CD4-positive, alpha-beta T cell (primary cell): ENCODE measurements around the gene TRPM4. TPM values are rescaled to one million over a fixed set of nuclear protein-coding genes. Genes with fewer than 3 reads are reported as not detected.

Source experiments
- ATAC-seq: fragments of 200-7000 bp; cut with Tn5 transposase; one replicate; pipeline ENCODE4 v1.10.0; 2022; ENCODE audit warnings: mild to moderate bottlenecking; ENCODE audit not compliant: poor library complexity
- CTCF ChIA-PET: fragments of 350-600 bp; sonication (Branson Sonifier 250); formaldehyde crosslinking; loops from one replicate; lab custom pipeline; 2021; ENCODE audit warnings: antibody characterized with exemption, inconsistent platforms; lab: Charles Lee
- POLR2A ChIA-PET: fragments of 350-600 bp; sonication (Branson Sonifier 250); formaldehyde crosslinking; loops from one replicate; lab custom pipeline; 2021; ENCODE audit warnings: antibody characterized with exemption, inconsistent platforms; lab: Charles Lee
- DNase-seq, 14 experiments: peaks; one replicate each; pipeline ENCODE4 v3.0.0-alpha.2; 2013 to 2020; ENCODE audit warnings: mixed read lengths in 2 of 14
- H3K27ac ChIP-seq, 2 donors: one replicate each; pipeline versions ENCODE4 v1.5.1 to v1.7.0; 2013; ENCODE audit warnings: low read length in 2 of 2, low read depth in 1 of 2, mild to moderate bottlenecking in 1 of 2
- H3K27me3 ChIP-seq, 2 experiments: 1 replicate in 1 of 2; 2 replicates in 1 of 2; pipeline versions ENCODE4 v1.6.1 to v1.7.0; 2013; ENCODE audit warnings: low read length in 2 of 2, control low read depth in 1 of 2, mild to moderate bottlenecking in 1 of 2, moderate library complexity in 1 of 2; ENCODE audit not compliant: insufficient read depth in 2 of 2, control insufficient read depth in 1 of 2
- H3K36me3 ChIP-seq: one replicate; pipeline ENCODE4 v1.6.1; 2013; ENCODE audit warnings: low read length, control low read depth; ENCODE audit not compliant: insufficient read depth
- H3K4me1 ChIP-seq: one replicate; pipeline ENCODE4 v1.6.1; 2013; ENCODE audit warnings: low read length, control low read depth; ENCODE audit not compliant: insufficient read depth
- H3K4me3 ChIP-seq: one replicate; pipeline ENCODE4 v1.5.1; 2013; ENCODE audit warnings: mild to moderate bottlenecking, low read length, moderate library complexity
- H3K9me3 ChIP-seq, 2 experiments: 1 replicate in 1 of 2; 2 replicates in 1 of 2; pipeline versions ENCODE4 v1.6.1 to v1.7.0; 2013; ENCODE audit warnings: low read length in 2 of 2, mild to moderate bottlenecking in 2 of 2, control low read depth in 1 of 2, moderate library complexity in 1 of 2; ENCODE audit not compliant: control insufficient read depth in 1 of 2, insufficient read depth in 1 of 2
- H3K27ac Mint-ChIP-seq: one replicate; pipeline ENCODE4 v1.8.0; 2020; ENCODE audit warnings: mixed read lengths
- H3K27me3 Mint-ChIP-seq: one replicate; pipeline ENCODE4 v1.8.0; 2021; ENCODE audit warnings: mixed read lengths
- H3K36me3 Mint-ChIP-seq: one replicate; pipeline ENCODE4 v1.8.0; 2021; ENCODE audit warnings: low read depth, mixed read lengths
- H3K4me1 Mint-ChIP-seq: one replicate; pipeline ENCODE4 v1.8.0; 2021; ENCODE audit warnings: low read depth, mixed read lengths
- H3K4me3 Mint-ChIP-seq: one replicate; pipeline ENCODE4 v1.8.0; 2020; ENCODE audit warnings: mild to moderate bottlenecking, mixed read lengths
- H3K9me3 Mint-ChIP-seq: one replicate; pipeline ENCODE4 v1.8.0; 2020; ENCODE audit warnings: mixed read lengths
- CTCF ChIP-seq: fragments of 200-600 bp; IDR thresholded peaks from one replicate; pipeline ENCODE4 v1.8.0; 2022; ENCODE audit warnings: antibody characterized with exemption, mild to moderate bottlenecking
- intact Hi-C, 2 experiments: fragments of 100-400 bp; cut with DNase I in 1 of 2; cut with micrococcal nuclease in 1 of 2; formaldehyde crosslinking; loops; one replicate each; pipeline versions ENCODE4 v1.15.1 to v1.9.0; 2023 to 2025; cut with DNase I, micrococcal nuclease
- total RNA-seq, 174 experiments: library from RNA in 2 of 174; stranded (reverse) in 2 of 174; gene quantifications; one replicate each; pipeline ENCODE4 v1.2.3 and lab custom pipeline; 2021 to 2026

Gene TRPM4
- total RNA-seq, 2 experiments from 2014 or later = not detected

- CTCF ChIA-PET = interaction anchor here (1.0 to 4.4 kb wide), 6 partner anchors 9 to 128 kb away, joined by 3 to 43 read pairs (median 6); partner anchors contain the start of genes C19orf73, LIN7B and PPFIA3
- Histone ChIP-seq H3K4me3 (peak overlapping the region; percentile 47), H3K9me3 (peaks cover 0 to 3% of the 10 kb centered on the region in 2 experiments), H3K4me1 (peaks cover 15% of the 10 kb centered on the region), H3K27ac (no peak overlapping the region), H3K27me3 (no peaks in the 10 kb centered on the region), H3K36me3 (no peaks in the 10 kb centered on the region)
- Mint-ChIP-seq H3K4me3 (peak overlapping the region; percentile 73), H3K4me1 (peaks cover 24% of the 10 kb centered on the region), H3K27me3 (no peaks in the 10 kb centered on the region), H3K9me3 (no peaks in the 10 kb centered on the region), H3K27ac (peak overlapping the region; percentile 50), H3K36me3 (no peaks in the 10 kb centered on the region)
- POLR2A ChIA-PET = interaction anchor here (1.0 to 1.7 kb wide), 6 partner anchors 8 to 135 kb away, joined by 3 to 12 read pairs (median 6); partner anchors contain the start of genes GYS1, LIN7B, PPFIA3 and RUVBL2
- intact Hi-C loops = loop anchor here (1.0 to 5.0 kb wide), 4 partner anchors 9 to 136 kb away; partner anchors contain the start of genes LIN7B (in 2 of the 2), C19orf73 (in 1 of the 2), GYS1 (in 1 of the 2) and PPFIA3 (in 1 of the 2)
- DNase-seq = peak; percentile 90 to 98 (median 94)
- ATAC-seq = peak; percentile 93
- TF ChIP-seq CTCF = no peak
Measured at GRCh38 chr19:49127674-49128544, 29.7 kb upstream of the TRPM4 start.

GRCh38 chr19:49128545-49129237 is 28.9 kb upstream of the TRPM4 start:
- Histone ChIP-seq H3K9me3 (peaks cover 0 to 8% of the 10 kb centered on the region in 2 experiments), H3K4me3 (peak overlapping the region; percentile 47), H3K27me3 (peaks cover 0 to 3% of the 10 kb centered on the region in 2 experiments), H3K27ac (no peak overlapping the region), H3K4me1 (peaks cover 20% of the 10 kb centered on the region), H3K36me3 (no peaks in the 10 kb centered on the region)
- Mint-ChIP-seq H3K36me3 (no peaks in the 10 kb centered on the region), H3K4me1 (peaks cover 32% of the 10 kb centered on the region), H3K4me3 (peak overlapping the region; percentile 50), H3K27ac (peak overlapping the region; percentile 50), H3K9me3 (no peaks in the 10 kb centered on the region), H3K27me3 (peaks cover 2% of the 10 kb centered on the region)
- DNase-seq (no peak), ATAC-seq (no peak)
- ChIA-PET CTCF (interaction anchor here (1.0 to 4.4 kb wide), 6 partner anchors 9 to 129 kb away, joined by 3 to 43 read pairs (median 6); partner anchors contain the start of genes C19orf73, LIN7B and PPFIA3), POLR2A (interaction anchor here (1.0 to 1.7 kb wide), 6 partner anchors 9 to 135 kb away, joined by 3 to 12 read pairs (median 6); partner anchors contain the start of genes GYS1, LIN7B, PPFIA3 and RUVBL2)
- TF ChIP-seq CTCF = no peak
- intact Hi-C loops = loop anchor here (1.0 to 5.0 kb wide), 4 partner anchors 9 to 136 kb away; partner anchors contain the start of genes LIN7B (in 2 of the 2), C19orf73 (in 1 of the 2), GYS1 (in 1 of the 2) and PPFIA3 (in 1 of the 2)

GRCh38 chr19:49129238-49129583 is 28.4 kb upstream of the TRPM4 start:
- no peak for DNase-seq

More at GRCh38 chr19:49129238-49129583, 28.4 kb upstream of the TRPM4 start:
- Histone ChIP-seq H3K9me3 (peaks cover 0 to 12% of the 10 kb centered on the region in 2 experiments), H3K4me3 (no peak overlapping the region), H3K36me3 (no peaks in the 10 kb centered on the region), H3K27me3 (peaks cover 0 to 7% of the 10 kb centered on the region in 2 experiments), H3K27ac (no peak overlapping the region), H3K4me1 (peaks cover 26% of the 10 kb centered on the region)
- ATAC-seq = no peak
- no peak for TF ChIP-seq CTCF
- Mint-ChIP-seq H3K4me1 (peaks cover 34% of the 10 kb centered on the region), H3K4me3 (peak overlapping the region; percentile 48), H3K9me3 (no peaks in the 10 kb centered on the region), H3K27ac (no peak overlapping the region), H3K27me3 (peaks cover 4% of the 10 kb centered on the region), H3K36me3 (no peaks in the 10 kb centered on the region)
- ChIA-PET POLR2A (interaction anchor here (1.5 to 1.7 kb wide), 2 partner anchors 11 to 15 kb away, joined by 3 to 12 read pairs; partner anchors contain the start of gene LIN7B), CTCF (interaction anchor here (4.4 kb wide), 1 partner anchor 15 kb away, joined by 43 read pairs; the partner anchor contains the start of gene LIN7B)
- intact Hi-C loops = loop anchor here (2.0 to 5.0 kb wide), 2 partner anchors 14 to 137 kb away; partner anchors contain the start of genes GYS1 (in 1 of the 2), LIN7B (in 1 of the 2) and RUVBL2 (in 1 of the 2)
